K562 (cell line): ENCODE data around the gene RIMOC1. TPM values are rescaled to one million over a fixed set of nuclear protein-coding genes. Genes with fewer than 3 reads are reported as not detected.

Experiments
- ATF7 ChIP-seq: fragments of 450-650 bp; IDR thresholded peaks from 2 replicates; pipeline ENCODE4 v1.7.1; 2014; ENCODE audit warnings: mild to moderate bottlenecking, moderate library complexity
- CBFA2T3 ChIP-seq: fragments of 450-650 bp; IDR thresholded peaks from 2 replicates; pipeline ENCODE4 v1.6.1; 2017
- CCNT2 ChIP-seq: IDR thresholded peaks from 2 replicates; pipeline ENCODE4 v1.6.1; 2011; ENCODE audit warnings: borderline replicate concordance, low read depth, mild to moderate bottlenecking, moderate library complexity, mixed read lengths, low read length; ENCODE audit not compliant: insufficient read length; ENCODE audit errors: extremely low read depth
- CREB3L1 ChIP-seq: fragments of 450-650 bp; IDR thresholded peaks from 2 replicates; pipeline ENCODE4 v1.6.1; 2014; ENCODE audit warnings: low read depth, mild to moderate bottlenecking, moderate library complexity, borderline replicate concordance
- FOSL1 ChIP-seq: fragments of 200-800 bp; sonication (Bioruptor generic); conservative IDR thresholded peaks from 2 replicates; pipeline ENCODE4 v1.6.1; 2016; ENCODE audit warnings: missing genetic modification characterization, missing compliant biosample characterization
- MTF1 ChIP-seq: fragments of 250-450 bp; sonication (Bioruptor Pico); IDR thresholded peaks from 2 replicates; pipeline ENCODE4 v1.9.0; 2021; ENCODE audit warnings: moderate library complexity, mild to moderate bottlenecking, inconsistent platforms, borderline replicate concordance
- POLR2H ChIP-seq: IDR thresholded peaks from 2 replicates; pipeline ENCODE4 v1.6.1; 2016; ENCODE audit warnings: missing genetic modification characterization, low read depth, mild to moderate bottlenecking, control low read depth, missing compliant biosample characterization, moderate library complexity
- SMAD1 ChIP-seq: fragments of 150-350 bp; IDR thresholded peaks from 2 replicates; pipeline ENCODE4 v1.6.1; 2014; ENCODE audit warnings: low read length, low read depth; ENCODE audit not compliant: partially characterized antibody
- SMAD3 ChIP-seq: fragments of 450-650 bp; formaldehyde crosslinking; conservative IDR thresholded peaks from 2 replicates; pipeline ENCODE4 v1.4.0; 2020; ENCODE audit warnings: mild to moderate bottlenecking
- ZEB2 ChIP-seq: fragments of 450-650 bp; IDR thresholded peaks from 2 replicates; pipeline ENCODE4 v1.6.1; 2016
- ZNF316 ChIP-seq: fragments of 450-650 bp; IDR thresholded peaks from 2 replicates; pipeline ENCODE4 v1.6.1; 2016
- polyA plus RNA-seq, 8 experiments: library from polyadenylated mRNA; depleted of rRNA in 4 of 8; stranded (reverse) in 5 of 8; unstranded in 3 of 8; fragments of >200 nt; fragmentation: Nextera tagmentation in 2 of 8; fragmentation: Illumina TruSeq in 1 of 8; extraction: Ambion mirVana in 2 of 8; extraction: Trizol in 1 of 8; gene quantifications; 2 replicates each; pipeline versions ENCODE4 v1.2.1 to v1.2.3, GENCODE V29; 2011 to 2014; ENCODE audit warnings: inconsistent platforms in 1 of 8, missing spikeins in 1 of 8
- total RNA-seq, 7 experiments: library from RNA; depleted of rRNA in 6 of 7; stranded (reverse); fragments of >200 nt in 6 of 7; fragmentation: Illumina TruSeq in 2 of 7; extraction: Trizol in 2 of 7; gene quantifications; 2 replicates each; pipeline versions ENCODE4 v1.2.1 to v1.2.3, GENCODE V29; 2011 to 2021; ENCODE audit warnings: low replicate concordance in 1 of 7
- TF ChIP-seq, protein P1 (sequence below): fragments of 250-450 bp; sonication (Bioruptor Pico); IDR thresholded peaks from 2 replicates; pipeline ENCODE4 v1.8.0; 2021; ENCODE audit warnings: moderate library complexity, mild to moderate bottlenecking, inconsistent platforms
- TF ChIP-seq, protein P2 (sequence below): sonication (generic); formaldehyde crosslinking; IDR thresholded peaks from 2 replicates; pipeline ENCODE4 v1.8.1; 2023; ENCODE audit warnings: missing genetic modification reagents, mild to moderate bottlenecking, borderline replicate concordance
- TF ChIP-seq, protein P3 (sequence below): fragments of 450-650 bp; IDR thresholded peaks from one replicate; pipeline ENCODE4 v1.6.1; 2018; ENCODE audit warnings: mild to moderate bottlenecking, moderate library complexity; ENCODE audit not compliant: partially characterized antibody

The RIMOC1 gene
- total and polyA plus RNA-seq, 9 of the 15 experiments (the other 6 are each of a cell fraction or from before 2014, with no cell fraction given): 11.6 to 63.1 (median 30.8) TPM

DNA sequence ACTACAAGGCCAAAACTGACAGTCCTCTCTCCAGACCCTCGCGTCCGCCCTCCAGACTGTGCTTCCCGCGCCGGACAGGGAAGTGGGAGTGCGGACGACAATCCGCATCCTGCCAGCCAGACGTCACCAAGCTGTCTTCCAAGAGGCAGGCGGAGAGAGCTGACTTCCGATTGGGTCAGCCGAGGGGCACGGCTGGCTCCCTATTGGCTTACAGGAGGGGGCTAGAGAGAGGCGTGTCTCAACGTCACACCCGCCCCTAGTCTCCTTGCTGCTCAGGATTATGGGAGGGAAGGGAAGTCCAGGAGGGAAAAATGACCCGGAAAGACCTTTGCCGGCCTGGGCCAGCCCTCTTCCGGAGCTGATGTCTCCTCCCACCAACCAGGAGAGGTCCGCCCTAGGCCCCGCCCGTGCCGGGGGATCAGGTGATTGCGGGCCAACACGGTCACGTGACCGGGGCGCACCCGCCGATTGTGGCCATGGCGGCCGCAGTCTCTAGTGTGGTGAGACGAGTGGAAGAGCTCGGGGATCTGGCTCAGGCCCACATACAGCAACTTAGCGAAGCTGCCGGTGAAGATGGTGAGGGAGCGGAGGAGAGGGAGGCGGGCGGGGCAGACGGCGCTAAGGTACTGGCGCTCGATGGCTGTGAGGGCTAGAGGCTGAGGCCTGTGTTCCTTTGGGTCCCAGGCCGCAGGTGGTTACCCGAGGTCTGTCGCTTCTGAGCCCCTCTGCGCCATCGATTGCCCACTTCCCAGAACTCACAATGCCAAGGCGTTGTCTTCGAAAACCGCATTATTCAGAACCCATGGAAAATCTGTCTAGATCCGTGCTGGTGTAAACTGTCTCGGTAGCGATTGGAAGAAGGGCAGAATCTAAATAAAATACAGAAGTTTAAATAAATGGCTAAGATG lies at the start of gene RIMOC1 (continued):
- TF ChIP-seq CREB3L1: peak; percentile 11; the same call in 1 of the 2 replicates
- TF ChIP-seq ATF7: peak; percentile 97
- TF ChIP-seq POLR2H (tag): peak; percentile 88
- TF ChIP-seq ZEB2: no peak
- no peak for TF ChIP-seq ZNF316
- TF ChIP-seq FOSL1: peak; percentile 32; the same call in 1 of the 2 replicates
- TF ChIP-seq, protein P1, sequence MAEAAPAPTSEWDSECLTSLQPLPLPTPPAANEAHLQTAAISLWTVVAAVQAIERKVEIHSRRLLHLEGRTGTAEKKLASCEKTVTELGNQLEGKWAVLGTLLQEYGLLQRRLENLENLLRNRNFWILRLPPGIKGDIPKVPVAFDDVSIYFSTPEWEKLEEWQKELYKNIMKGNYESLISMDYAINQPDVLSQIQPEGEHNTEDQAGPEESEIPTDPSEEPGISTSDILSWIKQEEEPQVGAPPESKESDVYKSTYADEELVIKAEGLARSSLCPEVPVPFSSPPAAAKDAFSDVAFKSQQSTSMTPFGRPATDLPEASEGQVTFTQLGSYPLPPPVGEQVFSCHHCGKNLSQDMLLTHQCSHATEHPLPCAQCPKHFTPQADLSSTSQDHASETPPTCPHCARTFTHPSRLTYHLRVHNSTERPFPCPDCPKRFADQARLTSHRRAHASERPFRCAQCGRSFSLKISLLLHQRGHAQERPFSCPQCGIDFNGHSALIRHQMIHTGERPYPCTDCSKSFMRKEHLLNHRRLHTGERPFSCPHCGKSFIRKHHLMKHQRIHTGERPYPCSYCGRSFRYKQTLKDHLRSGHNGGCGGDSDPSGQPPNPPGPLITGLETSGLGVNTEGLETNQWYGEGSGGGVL (CRISPR knock-in tag): no peak
- TF ChIP-seq, protein P2, sequence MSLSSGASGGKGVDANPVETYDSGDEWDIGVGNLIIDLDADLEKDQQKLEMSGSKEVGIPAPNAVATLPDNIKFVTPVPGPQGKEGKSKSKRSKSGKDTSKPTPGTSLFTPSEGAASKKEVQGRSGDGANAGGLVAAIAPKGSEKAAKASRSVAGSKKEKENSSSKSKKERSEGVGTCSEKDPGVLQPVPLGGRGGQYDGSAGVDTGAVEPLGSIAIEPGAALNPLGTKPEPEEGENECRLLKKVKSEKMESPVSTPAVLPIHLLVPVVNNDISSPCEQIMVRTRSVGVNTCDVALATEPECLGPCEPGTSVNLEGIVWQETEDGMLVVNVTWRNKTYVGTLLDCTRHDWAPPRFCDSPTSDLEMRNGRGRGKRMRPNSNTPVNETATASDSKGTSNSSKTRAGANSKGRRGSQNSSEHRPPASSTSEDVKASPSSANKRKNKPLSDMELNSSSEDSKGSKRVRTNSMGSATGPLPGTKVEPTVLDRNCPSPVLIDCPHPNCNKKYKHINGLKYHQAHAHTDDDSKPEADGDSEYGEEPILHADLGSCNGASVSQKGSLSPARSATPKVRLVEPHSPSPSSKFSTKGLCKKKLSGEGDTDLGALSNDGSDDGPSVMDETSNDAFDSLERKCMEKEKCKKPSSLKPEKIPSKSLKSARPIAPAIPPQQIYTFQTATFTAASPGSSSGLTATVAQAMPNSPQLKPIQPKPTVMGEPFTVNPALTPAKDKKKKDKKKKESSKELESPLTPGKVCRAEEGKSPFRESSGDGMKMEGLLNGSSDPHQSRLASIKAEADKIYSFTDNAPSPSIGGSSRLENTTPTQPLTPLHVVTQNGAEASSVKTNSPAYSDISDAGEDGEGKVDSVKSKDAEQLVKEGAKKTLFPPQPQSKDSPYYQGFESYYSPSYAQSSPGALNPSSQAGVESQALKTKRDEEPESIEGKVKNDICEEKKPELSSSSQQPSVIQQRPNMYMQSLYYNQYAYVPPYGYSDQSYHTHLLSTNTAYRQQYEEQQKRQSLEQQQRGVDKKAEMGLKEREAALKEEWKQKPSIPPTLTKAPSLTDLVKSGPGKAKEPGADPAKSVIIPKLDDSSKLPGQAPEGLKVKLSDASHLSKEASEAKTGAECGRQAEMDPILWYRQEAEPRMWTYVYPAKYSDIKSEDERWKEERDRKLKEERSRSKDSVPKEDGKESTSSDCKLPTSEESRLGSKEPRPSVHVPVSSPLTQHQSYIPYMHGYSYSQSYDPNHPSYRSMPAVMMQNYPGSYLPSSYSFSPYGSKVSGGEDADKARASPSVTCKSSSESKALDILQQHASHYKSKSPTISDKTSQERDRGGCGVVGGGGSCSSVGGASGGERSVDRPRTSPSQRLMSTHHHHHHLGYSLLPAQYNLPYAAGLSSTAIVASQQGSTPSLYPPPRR (CRISPR knock-in tag): no peak
- TF ChIP-seq MTF1 (CRISPR knock-in tag): no peak
- peak; percentile 82 for TF ChIP-seq SMAD3 (CRISPR knock-in tag)
- peak; percentile 35 for TF ChIP-seq CBFA2T3
- TF ChIP-seq SMAD1: peak; percentile 28
- TF ChIP-seq, protein P3, sequence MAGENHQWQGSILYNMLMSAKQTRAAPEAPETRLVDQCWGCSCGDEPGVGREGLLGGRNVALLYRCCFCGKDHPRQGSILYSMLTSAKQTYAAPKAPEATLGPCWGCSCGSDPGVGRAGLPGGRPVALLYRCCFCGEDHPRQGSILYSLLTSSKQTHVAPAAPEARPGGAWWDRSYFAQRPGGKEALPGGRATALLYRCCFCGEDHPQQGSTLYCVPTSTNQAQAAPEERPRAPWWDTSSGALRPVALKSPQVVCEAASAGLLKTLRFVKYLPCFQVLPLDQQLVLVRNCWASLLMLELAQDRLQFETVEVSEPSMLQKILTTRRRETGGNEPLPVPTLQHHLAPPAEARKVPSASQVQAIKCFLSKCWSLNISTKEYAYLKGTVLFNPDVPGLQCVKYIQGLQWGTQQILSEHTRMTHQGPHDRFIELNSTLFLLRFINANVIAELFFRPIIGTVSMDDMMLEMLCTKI: no peak
- TF ChIP-seq CCNT2: peak; percentile 94
